ENCODE measurements around the gene CCSER1. TPM values are rescaled to one million over a fixed set of nuclear protein-coding genes. Genes with fewer than 3 reads are reported as not detected.
"Not testable (repeated sequence)": the region's sequence is repeated elsewhere in the genome, so short reads cannot be mapped to it uniquely, and the experiment has no call there.

Gene CCSER1
- polyA plus RNA-seq, 1 donor from 2014 or later = 20.8 TPM

DNA sequence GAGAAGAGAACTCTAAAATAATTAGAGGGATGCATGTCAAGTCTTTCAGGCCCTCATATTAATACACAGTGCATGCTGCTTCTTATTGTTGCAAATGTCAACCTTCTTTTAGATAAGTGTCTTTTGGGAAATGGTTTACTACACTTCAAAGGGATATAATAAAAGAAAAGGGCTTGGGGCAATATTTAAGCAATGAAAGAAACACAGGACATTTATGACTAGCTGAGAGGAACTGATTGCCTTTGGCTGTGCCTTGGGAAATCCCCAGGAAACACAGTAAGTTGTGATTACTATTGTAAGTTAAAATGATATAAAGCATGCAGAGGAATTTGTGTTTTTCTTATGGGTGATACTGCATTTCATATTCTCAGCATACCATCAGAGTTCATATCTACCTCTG is 1140.3 kb downstream of the CCSER1 start:
- H3K36me3 ChIP-seq (ENCODE audit: insufficient read depth, low read length) = no peaks in the 10 kb centered on the region
- no peaks in the 10 kb centered on the region for H3K9me2 ChIP-seq (ENCODE audit: insufficient read depth, low read length)
- H3K4me2 ChIP-seq (ENCODE audit: low read length) = peak overlapping the region; percentile 32
- H3K27me3 ChIP-seq (ENCODE audit: insufficient read depth, low read depth, low read length) = no peaks in the 10 kb centered on the region
- H3K9ac ChIP-seq (ENCODE audit: low read length) = no peak overlapping the region
- H3K9me3 ChIP-seq (ENCODE audit: low read length) = no peaks in the 10 kb centered on the region
- H4K20me1 ChIP-seq (ENCODE audit: insufficient read depth) = no peaks in the 10 kb centered on the region
- no peaks in the 10 kb centered on the region for H3F3A ChIP-seq (ENCODE audit: insufficient read depth, low read length, poor library complexity, severe bottlenecking)
- H3K4me3 ChIP-seq (ENCODE audit: low read length) = peak overlapping the region; percentile 7
- H2AFZ ChIP-seq (ENCODE audit: low read depth, low read length) = no peak overlapping the region
- TF ChIP-seq RAD21 (conservative IDR thresholded peaks at IDR 0.05) = no peak
- peak; percentile 11 for TF ChIP-seq POLR2AphosphoS5 (IDR thresholded peaks at IDR 0.05)
- peak; percentile 50 for TF ChIP-seq EP300 (conservative IDR thresholded peaks at IDR 0.05; ENCODE audit: poor library complexity, severe bottlenecking)
- H3K27ac ChIP-seq (ENCODE audit: low read length) = peak overlapping the region; percentile 15
- H3K79me2 ChIP-seq (replicated peaks; ENCODE audit: insufficient read depth, low read length) = no peaks in the 10 kb centered on the region

DNA sequence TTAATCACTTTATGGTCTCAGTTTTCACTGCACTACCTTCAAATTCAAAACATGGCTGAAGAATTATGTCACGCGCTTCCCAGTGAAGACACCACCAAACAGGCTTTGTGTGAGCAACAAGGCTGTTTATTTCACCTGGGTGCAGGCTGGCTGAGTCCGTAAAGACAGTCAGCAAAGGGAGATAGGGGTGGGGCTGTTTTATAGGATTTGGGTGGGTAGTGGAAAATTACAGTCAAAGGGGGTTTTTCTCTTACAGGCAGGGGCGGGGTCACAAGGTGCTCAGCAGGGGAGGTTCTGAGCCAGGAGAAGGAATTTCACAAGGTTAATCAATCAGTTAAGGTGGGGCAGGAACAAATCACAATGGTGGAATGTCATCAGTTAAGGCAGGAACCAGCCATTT is 1141.3 kb downstream of the CCSER1 start:
- not testable (repeated sequence) for H3K9ac ChIP-seq (ENCODE audit: low read length); H3K27me3 ChIP-seq (ENCODE audit: insufficient read depth, low read depth, low read length); H4K20me1 ChIP-seq (ENCODE audit: insufficient read depth); H3K4me2 ChIP-seq (ENCODE audit: low read length); H3F3A ChIP-seq (ENCODE audit: insufficient read depth, low read length, poor library complexity, severe bottlenecking); H2AFZ ChIP-seq (ENCODE audit: low read depth, low read length); H3K9me2 ChIP-seq (ENCODE audit: insufficient read depth, low read length); H3K4me3 ChIP-seq (ENCODE audit: low read length); H3K27ac ChIP-seq (ENCODE audit: low read length); H3K9me3 ChIP-seq (ENCODE audit: low read length); H3K36me3 ChIP-seq (ENCODE audit: insufficient read depth, low read length); H3K79me2 ChIP-seq (replicated peaks; ENCODE audit: insufficient read depth, low read length)

DNA sequence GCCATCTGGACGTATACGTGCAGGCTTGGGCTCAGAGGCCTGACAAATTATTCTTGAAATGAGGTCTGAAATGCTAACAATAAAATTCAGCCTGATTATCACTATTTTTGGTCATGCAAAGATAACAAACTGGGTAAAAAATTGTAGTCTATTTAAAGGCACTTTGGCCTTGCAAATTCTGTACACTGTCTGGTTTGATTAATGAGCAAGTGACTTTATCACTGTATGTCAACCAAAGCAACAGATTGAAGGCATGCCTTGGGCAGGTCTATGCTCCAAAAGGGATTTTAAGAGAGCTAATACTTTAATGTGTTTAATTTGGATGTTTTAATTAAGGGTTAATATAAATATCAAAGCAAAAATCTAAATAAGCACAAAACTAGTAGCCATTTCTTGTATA is 1141.7 kb downstream of the CCSER1 start:
- TF ChIP-seq MXI1 (conservative IDR thresholded peaks at IDR 0.05; ENCODE audit: poor library complexity, severe bottlenecking) (no peak), EP300 (conservative IDR thresholded peaks at IDR 0.05; ENCODE audit: poor library complexity, severe bottlenecking) (no peak), SMC3 (conservative IDR thresholded peaks at IDR 0.05; ENCODE audit: poor library complexity) (no peak), POLR2AphosphoS5 (IDR thresholded peaks at IDR 0.05) (no peak), TAF1 (IDR thresholded peaks at IDR 0.05; ENCODE audit: low read depth) (no peak), RAD21 (conservative IDR thresholded peaks at IDR 0.05) (no peak), EZH2 (IDR thresholded peaks at IDR 0.05; ENCODE audit: borderline replicate concordance, insufficient read depth, low read length, poor library complexity, severe bottlenecking) (no peak)
- TF ChIP-seq, protein P1, sequence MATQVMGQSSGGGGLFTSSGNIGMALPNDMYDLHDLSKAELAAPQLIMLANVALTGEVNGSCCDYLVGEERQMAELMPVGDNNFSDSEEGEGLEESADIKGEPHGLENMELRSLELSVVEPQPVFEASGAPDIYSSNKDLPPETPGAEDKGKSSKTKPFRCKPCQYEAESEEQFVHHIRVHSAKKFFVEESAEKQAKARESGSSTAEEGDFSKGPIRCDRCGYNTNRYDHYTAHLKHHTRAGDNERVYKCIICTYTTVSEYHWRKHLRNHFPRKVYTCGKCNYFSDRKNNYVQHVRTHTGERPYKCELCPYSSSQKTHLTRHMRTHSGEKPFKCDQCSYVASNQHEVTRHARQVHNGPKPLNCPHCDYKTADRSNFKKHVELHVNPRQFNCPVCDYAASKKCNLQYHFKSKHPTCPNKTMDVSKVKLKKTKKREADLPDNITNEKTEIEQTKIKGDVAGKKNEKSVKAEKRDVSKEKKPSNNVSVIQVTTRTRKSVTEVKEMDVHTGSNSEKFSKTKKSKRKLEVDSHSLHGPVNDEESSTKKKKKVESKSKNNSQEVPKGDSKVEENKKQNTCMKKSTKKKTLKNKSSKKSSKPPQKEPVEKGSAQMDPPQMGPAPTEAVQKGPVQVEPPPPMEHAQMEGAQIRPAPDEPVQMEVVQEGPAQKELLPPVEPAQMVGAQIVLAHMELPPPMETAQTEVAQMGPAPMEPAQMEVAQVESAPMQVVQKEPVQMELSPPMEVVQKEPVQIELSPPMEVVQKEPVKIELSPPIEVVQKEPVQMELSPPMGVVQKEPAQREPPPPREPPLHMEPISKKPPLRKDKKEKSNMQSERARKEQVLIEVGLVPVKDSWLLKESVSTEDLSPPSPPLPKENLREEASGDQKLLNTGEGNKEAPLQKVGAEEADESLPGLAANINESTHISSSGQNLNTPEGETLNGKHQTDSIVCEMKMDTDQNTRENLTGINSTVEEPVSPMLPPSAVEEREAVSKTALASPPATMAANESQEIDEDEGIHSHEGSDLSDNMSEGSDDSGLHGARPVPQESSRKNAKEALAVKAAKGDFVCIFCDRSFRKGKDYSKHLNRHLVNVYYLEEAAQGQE (IDR thresholded peaks at IDR 0.05; ENCODE audit: borderline replicate concordance) = no peak
- TF ChIP-seq, protein P2, sequence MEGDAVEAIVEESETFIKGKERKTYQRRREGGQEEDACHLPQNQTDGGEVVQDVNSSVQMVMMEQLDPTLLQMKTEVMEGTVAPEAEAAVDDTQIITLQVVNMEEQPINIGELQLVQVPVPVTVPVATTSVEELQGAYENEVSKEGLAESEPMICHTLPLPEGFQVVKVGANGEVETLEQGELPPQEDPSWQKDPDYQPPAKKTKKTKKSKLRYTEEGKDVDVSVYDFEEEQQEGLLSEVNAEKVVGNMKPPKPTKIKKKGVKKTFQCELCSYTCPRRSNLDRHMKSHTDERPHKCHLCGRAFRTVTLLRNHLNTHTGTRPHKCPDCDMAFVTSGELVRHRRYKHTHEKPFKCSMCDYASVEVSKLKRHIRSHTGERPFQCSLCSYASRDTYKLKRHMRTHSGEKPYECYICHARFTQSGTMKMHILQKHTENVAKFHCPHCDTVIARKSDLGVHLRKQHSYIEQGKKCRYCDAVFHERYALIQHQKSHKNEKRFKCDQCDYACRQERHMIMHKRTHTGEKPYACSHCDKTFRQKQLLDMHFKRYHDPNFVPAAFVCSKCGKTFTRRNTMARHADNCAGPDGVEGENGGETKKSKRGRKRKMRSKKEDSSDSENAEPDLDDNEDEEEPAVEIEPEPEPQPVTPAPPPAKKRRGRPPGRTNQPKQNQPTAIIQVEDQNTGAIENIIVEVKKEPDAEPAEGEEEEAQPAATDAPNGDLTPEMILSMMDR (IDR thresholded peaks at IDR 0.05; ENCODE audit: poor library complexity, severe bottlenecking) = no peak
- H3F3A ChIP-seq (ENCODE audit: insufficient read depth, low read length, poor library complexity, severe bottlenecking) = no peaks in the 10 kb centered on the region
- no peak overlapping the region for H3K27ac ChIP-seq (ENCODE audit: low read length)
- H3K4me2 ChIP-seq (ENCODE audit: low read length) = no peak overlapping the region
- no peaks in the 10 kb centered on the region for H3K9me3 ChIP-seq (ENCODE audit: low read length)
- no peak overlapping the region for H3K9ac ChIP-seq (ENCODE audit: low read length)
- H2AFZ ChIP-seq (ENCODE audit: low read depth, low read length) = no peak overlapping the region
- H4K20me1 ChIP-seq (ENCODE audit: insufficient read depth) = no peaks in the 10 kb centered on the region
- H3K36me3 ChIP-seq (ENCODE audit: insufficient read depth, low read length) = no peaks in the 10 kb centered on the region
- H3K27me3 ChIP-seq (ENCODE audit: insufficient read depth, low read depth, low read length) = no peaks in the 10 kb centered on the region
- H3K4me3 ChIP-seq (ENCODE audit: low read length) = no peak overlapping the region
- H3K9me2 ChIP-seq (ENCODE audit: insufficient read depth, low read length) = no peaks in the 10 kb centered on the region
- H3K79me2 ChIP-seq (replicated peaks; ENCODE audit: insufficient read depth, low read length) = no peaks in the 10 kb centered on the region

All from neural cell (in vitro differentiated cells).